Liver (tissue), 9 donors: ENCODE results near the gene PRSS56. TPM values are rescaled to one million over a fixed set of nuclear protein-coding genes. Genes with fewer than 3 reads are reported as not detected.

Experiments
- DNase-seq: peaks from one replicate; pipeline ENCODE4 v3.0.0-alpha.2; 2017; ENCODE audit warnings: low spot score
- H3K27ac ChIP-seq, 2 donors: one replicate each; pipeline ENCODE4 v1.7.0; 2013; ENCODE audit warnings: inconsistent platforms in 2 of 2, low read length in 2 of 2, control low read depth in 1 of 2, low read depth in 1 of 2, mild to moderate bottlenecking in 1 of 2
- H3K27me3 ChIP-seq, 4 donors: one replicate each; pipeline versions ENCODE4 v1.6.1 to v1.7.0; 2013; ENCODE audit warnings: low read length in 3 of 4, inconsistent platforms in 1 of 4, mild to moderate bottlenecking in 1 of 4, moderate library complexity in 1 of 4; ENCODE audit not compliant: control insufficient read depth in 4 of 4, insufficient read depth in 4 of 4
- H3K36me3 ChIP-seq, 4 donors: one replicate each; pipeline versions ENCODE4 v1.6.1 to v1.7.0; 2013; ENCODE audit warnings: low read length in 3 of 4, mild to moderate bottlenecking in 3 of 4, low read depth in 1 of 4, moderate library complexity in 1 of 4; ENCODE audit not compliant: control insufficient read depth in 4 of 4, insufficient read depth in 3 of 4
- H3K4me1 ChIP-seq, 4 donors: one replicate each; pipeline versions ENCODE4 v1.6.1 to v1.7.0; 2013; ENCODE audit warnings: low read length in 3 of 4, mild to moderate bottlenecking in 3 of 4, moderate library complexity in 1 of 4; ENCODE audit not compliant: control insufficient read depth in 4 of 4, insufficient read depth in 4 of 4
- H3K4me3 ChIP-seq, 3 donors: one replicate each; pipeline versions ENCODE4 v1.6.1 to v1.7.0; 2013; ENCODE audit warnings: low read length in 3 of 3, control low read depth in 1 of 3, low read depth in 1 of 3, mild to moderate bottlenecking in 1 of 3
- H3K9ac ChIP-seq, 2 donors: one replicate each; pipeline ENCODE4 v1.7.0; 2013; ENCODE audit warnings: low read length in 2 of 2, mild to moderate bottlenecking in 2 of 2, moderate library complexity in 2 of 2, control low read depth in 1 of 2, low read depth in 1 of 2
- H3K9me3 ChIP-seq, 4 donors: one replicate each; pipeline versions ENCODE4 v1.6.1 to v1.7.0; 2013; ENCODE audit warnings: low read length in 3 of 4; ENCODE audit not compliant: control insufficient read depth in 4 of 4
- CTCF ChIP-seq: fragments of 150-350 bp; IDR thresholded peaks from 2 replicates; pipeline ENCODE4 v1.5.1; 2017; ENCODE audit warnings: improper control_type of control experiment, low read depth, low read length; ENCODE audit not compliant: missing input control
- EGR1 ChIP-seq, 2 donors: IDR thresholded peaks; 2 replicates each; pipeline ENCODE4 v1.6.1; 2016 to 2018; ENCODE audit warnings: antibody characterized with exemption in 2 of 2, low read depth in 2 of 2
- FOXA1 ChIP-seq: IDR thresholded peaks from 2 replicates; pipeline ENCODE4 v1.6.1; 2016; ENCODE audit warnings: antibody characterized with exemption
- HNF4A ChIP-seq, 2 donors: conservative IDR thresholded peaks; 2 replicates each; pipeline ENCODE4 v1.6.1; 2016; ENCODE audit warnings: antibody characterized with exemption in 2 of 2, mild to moderate bottlenecking in 2 of 2
- HNF4G ChIP-seq: IDR thresholded peaks from 2 replicates; pipeline ENCODE4 v1.6.1; 2016; ENCODE audit warnings: antibody characterized with exemption
- MAX ChIP-seq: IDR thresholded peaks from 2 replicates; pipeline ENCODE4 v1.6.1; 2016; ENCODE audit warnings: antibody characterized with exemption
- NR2F2 ChIP-seq: IDR thresholded peaks from 2 replicates; pipeline ENCODE4 v1.6.1; 2016; ENCODE audit warnings: antibody characterized with exemption
- REST ChIP-seq: IDR thresholded peaks from 2 replicates; pipeline ENCODE4 v1.6.1; 2016; ENCODE audit warnings: antibody characterized with exemption, mild to moderate bottlenecking
- RXRA ChIP-seq, 2 donors: IDR thresholded peaks; 2 replicates each; pipeline ENCODE4 v1.6.1; 2017 to 2018; ENCODE audit warnings: antibody characterized with exemption in 2 of 2, mild to moderate bottlenecking in 1 of 2
- WGBS: extraction: QIAGEN DNeasy Blood & Tissue Kit; methylation state at CpG from one replicate; pipeline ENCODE4 v1.1.7; 2013; 5-methylcytosine and 5-hydroxymethylcytosine counted together
- polyA plus RNA-seq, 2 donors: library from polyadenylated mRNA; stranded (reverse) in 1 of 2; unstranded in 1 of 2; fragments of 200-250 nt in 1 of 2; fragments of >200 nt in 1 of 2; fragmentation: Nextera tagmentation in 1 of 2; extraction: Ambion mirVana in 1 of 2; gene quantifications; one replicate each; pipeline versions ENCODE4 v1.2.1 to v1.2.3, GENCODE V29; 2013 to 2015
- total RNA-seq, 2 donors: library from RNA; depleted of rRNA; stranded (reverse); fragments of >200 nt; gene quantifications; one replicate each; pipeline ENCODE4 v1.2.3, GENCODE V29; 2014
- donor health status: healthy.
- donor health status: healthy.
- donor health status: healthy.
- donor health status: healthy.
- donor health status: healthy.

PRSS56 gene
- total and polyA plus RNA-seq, 4 donors: 0.02 TPM; not detected in 3

- peaks cover 0 to 4% (median 0%) of the 10 kb centered on the region in 4 donors for H3K4me1 ChIP-seq
- no peaks in the 10 kb centered on the region for H3K36me3 ChIP-seq
- no peak overlapping the region for H3K9ac ChIP-seq
- DNase-seq: no peak
- TF ChIP-seq HNF4G: no peak
- TF ChIP-seq REST: no peak
- no peak for TF ChIP-seq EGR1 (IDR thresholded peaks at IDR 0.05; ENCODE audit: low read depth in 2 of 2)
- no peak for TF ChIP-seq FOXA1
- no peak for TF ChIP-seq RXRA (IDR thresholded peaks at IDR 0.05)
- no peak for TF ChIP-seq MAX
- H3K9me3 ChIP-seq: no peaks in the 10 kb centered on the region
- H3K27me3 ChIP-seq: no peaks in the 10 kb centered on the region
- no peak overlapping the region for H3K27ac ChIP-seq
- H3K4me3 ChIP-seq: no peak overlapping the region
- WGBS: 94% methylated on average over 19 of the region's 19 CpGs
Observed at GRCh38 chr2:232543928-232544631, 23.9 kb downstream of the PRSS56 start.

- Histone ChIP-seq H3K9ac (no peak overlapping the region), H3K4me1 (peaks cover 0 to 7% (median under 1%) of the 10 kb centered on the region in 4 donors), H3K9me3 (no peaks in the 10 kb centered on the region), H3K4me3 (no peak overlapping the region), H3K36me3 (no peaks in the 10 kb centered on the region), H3K27me3 (no peaks in the 10 kb centered on the region), H3K27ac (no peak overlapping the region)
- TF ChIP-seq FOXA1: no peak
- no peak for TF ChIP-seq CTCF
- no peak for TF ChIP-seq HNF4A (conservative IDR thresholded peaks at IDR 0.05)
- no peak for TF ChIP-seq NR2F2
- no peak for DNase-seq
- WGBS: 95% methylated on average over 6 of the region's 6 CpGs
Observed at GRCh38 chr2:232544674-232545073, 24.5 kb downstream of the PRSS56 start.

- WGBS: 88% methylated on average over 17 of the region's 17 CpGs
- Histone ChIP-seq H3K4me1 (peaks cover 0 to 9% (median 2%) of the 10 kb centered on the region in 4 donors), H3K27ac (no peak overlapping the region)
Observed at GRCh38 chr2:232545511-232546375, 25.6 kb downstream of the PRSS56 start.

More at GRCh38 chr2:232545511-232546375, 25.6 kb downstream of the PRSS56 start:
- Histone ChIP-seq H3K9ac (no peak overlapping the region), H3K36me3 (no peaks in the 10 kb centered on the region), H3K4me3 (no peak overlapping the region), H3K9me3 (no peaks in the 10 kb centered on the region), H3K27me3 (no peaks in the 10 kb centered on the region)
- TF ChIP-seq EGR1 (IDR thresholded peaks at IDR 0.05; ENCODE audit: low read depth in 2 of 2) (no peak), RXRA (IDR thresholded peaks at IDR 0.05) (no peak)
- DNase-seq: no peak
